HCT116 (cell line): Measurements from ENCODE around the gene CENPM. TPM values are rescaled to one million over a fixed set of nuclear protein-coding genes. Genes with fewer than 3 reads are reported as not detected.

Source experiments
- ATAC-seq: fragments of 200-7000 bp; cut with Tn5 transposase; 2 replicates; pipeline ENCODE4 v1.9.1; 2020; ENCODE audit warnings: mild to moderate bottlenecking, moderate library complexity
- BruUV-seq: library from RNA; stranded (reverse); fragments of 400-500 nt; replicated peaks from 2 replicates; lab custom pipeline; 2021; lab: Mats Ljungman, UMichigan
- CTCF ChIA-PET: fragments of 300-600 bp; sonication (Branson Sonifier 250); formaldehyde crosslinking; loops from one replicate; lab custom pipeline; 2021; ENCODE audit warnings: antibody characterized with exemption; lab: Charles Lee
- POLR2A ChIA-PET: fragments of 300-600, 350-600 bp; sonication (Branson Sonifier 250); formaldehyde crosslinking; loops from one replicate; lab custom pipeline; 2021; ENCODE audit warnings: antibody characterized with exemption; lab: Charles Lee
- RAD21 ChIA-PET, 2 experiments: fragments of 300-600 bp; sonication (Branson Sonifier 250); formaldehyde crosslinking; loops; one replicate each; lab custom pipeline; 2023; ENCODE audit warnings: low total read pairs in 2 of 2; ENCODE audit not compliant: uncharacterized antibody in 2 of 2, unreplicated experiment in 2 of 2, low non-redundant PET in 1 of 2; lab: Charles Lee
- DNase-seq: peaks from one replicate; pipeline ENCODE4 v3.0.0-alpha.2; 2010; ENCODE audit warnings: low read depth, low spot score
- H2AFZ ChIP-seq: fragments of 200-600 bp; shearing (Covaris generic), sonication (generic); 2 replicates; pipeline ENCODE4 v1.6.1; 2017; ENCODE audit warnings: low read depth, mixed run types, mixed read lengths, antibody characterized with exemption, low read length; ENCODE audit not compliant: poor library complexity, severe bottlenecking
- H3K27ac ChIP-seq: 2 replicates; pipeline ENCODE4 v1.5.1; 2012; ENCODE audit warnings: low read depth, low read length
- H3K27me3 ChIP-seq: fragments of 200-600 bp; sonication (generic); 2 replicates; pipeline ENCODE4 v1.6.1; 2016; ENCODE audit warnings: mixed run types, low read length, mixed read lengths; ENCODE audit not compliant: insufficient read depth
- H3K36me3 ChIP-seq, 2 experiments: fragments of 200-500 bp in 1 of 2; fragments of 200-600 bp in 1 of 2; sonication (Bioruptor generic) in 1 of 2; sonication (generic) in 1 of 2; 2 replicates each; pipeline versions ENCODE4 v1.5.1 to v1.6.1; 2014 to 2016; ENCODE audit warnings: low read length in 2 of 2, inconsistent platforms in 1 of 2, mixed read lengths in 1 of 2, mixed run types in 1 of 2; ENCODE audit not compliant: insufficient read depth in 2 of 2, control insufficient read depth in 1 of 2
- H3K4me1 ChIP-seq, 2 experiments: fragments of 200-600 bp in 1 of 2; sonication (generic) in 1 of 2; 2 replicates each; pipeline versions ENCODE4 v1.5.1 to v1.6.1; 2012 to 2017; ENCODE audit warnings: low read length in 2 of 2, inconsistent platforms in 1 of 2, mild to moderate bottlenecking in 1 of 2, mixed read lengths in 1 of 2, mixed run types in 1 of 2, moderate library complexity in 1 of 2; ENCODE audit not compliant: insufficient read depth in 2 of 2, control insufficient read depth in 1 of 2
- H3K4me2 ChIP-seq: fragments of 200-600 bp; sonication (generic); 2 replicates; pipeline ENCODE4 v1.6.1; 2017; ENCODE audit warnings: mixed run types, low read length, mixed read lengths
- H3K4me3 ChIP-seq, 2 experiments: fragments of 200-600 bp in 1 of 2; sonication (generic) in 1 of 2; replicated peaks in 1 of 2; 2 replicates each; pipeline ENCODE4 v1.5.1; 2011 to 2016; ENCODE audit warnings: low read length in 2 of 2, control low read depth in 1 of 2, low read depth in 1 of 2, mild to moderate bottlenecking in 1 of 2, mixed read lengths in 1 of 2, mixed run types in 1 of 2
- H3K79me2 ChIP-seq: fragments of 200-600 bp; sonication (generic); 2 replicates; pipeline ENCODE4 v1.6.1; 2017; ENCODE audit warnings: mild to moderate bottlenecking, mixed run types, low read length, moderate library complexity, mixed read lengths; ENCODE audit not compliant: insufficient read depth
- H3K9ac ChIP-seq: fragments of 200-600 bp; sonication (generic); 2 replicates; pipeline ENCODE4 v1.6.1; 2016; ENCODE audit warnings: low read length, mixed read lengths
- H3K9me2 ChIP-seq: fragments of 200-600 bp; sonication (generic), shearing (Covaris generic); 2 replicates; pipeline ENCODE4 v1.6.1; 2017; ENCODE audit warnings: mixed run types, mild to moderate bottlenecking, moderate library complexity; ENCODE audit not compliant: insufficient read depth
- H3K9me3 ChIP-seq, 2 experiments: fragments of 200-500 bp in 1 of 2; fragments of 200-600 bp in 1 of 2; sonication (Bioruptor generic) in 1 of 2; sonication (generic) in 1 of 2; 2 replicates each; pipeline ENCODE4 v1.6.1; 2014 to 2017; ENCODE audit warnings: low read length in 2 of 2, mixed read lengths in 2 of 2, inconsistent platforms in 1 of 2, low read depth in 1 of 2, mild to moderate bottlenecking in 1 of 2, mixed run types in 1 of 2, moderate library complexity in 1 of 2; ENCODE audit not compliant: control insufficient read depth in 1 of 2, insufficient read depth in 1 of 2
- H4K20me1 ChIP-seq: fragments of 200-600 bp; sonication (generic), shearing (Covaris generic); 2 replicates; pipeline ENCODE4 v1.6.1; 2017; ENCODE audit warnings: mixed run types, mild to moderate bottlenecking, moderate library complexity; ENCODE audit not compliant: insufficient read depth
- CBX3 ChIP-seq: IDR thresholded peaks from 2 replicates; pipeline ENCODE4 v1.6.1; 2012; ENCODE audit warnings: low read depth
- EGR1 ChIP-seq: IDR thresholded peaks from 2 replicates; pipeline ENCODE4 v1.6.1; 2012; ENCODE audit warnings: low read depth
- ELF1 ChIP-seq: IDR thresholded peaks from 2 replicates; pipeline ENCODE4 v1.6.1; 2012; ENCODE audit warnings: low read depth, borderline replicate concordance
- EZH2 ChIP-seq: fragments of 200-600 bp; sonication (generic); IDR thresholded peaks from 2 replicates; pipeline ENCODE4 v1.6.1; 2017; ENCODE audit warnings: antibody characterized with exemption, mixed run types
- EZH2phosphoT487 ChIP-seq: fragments of 200-600 bp; IDR thresholded peaks from 2 replicates; pipeline ENCODE4 v1.6.1; 2018; ENCODE audit warnings: antibody characterized with exemption, borderline replicate concordance
- FOSL1 ChIP-seq: IDR thresholded peaks from 2 replicates; pipeline ENCODE4 v1.6.1; 2012; ENCODE audit warnings: low read depth
- POLR2A ChIP-seq: IDR thresholded peaks from 2 replicates; pipeline ENCODE4 v1.7.0; 2011; ENCODE audit warnings: borderline replicate concordance; ENCODE audit not compliant: insufficient read depth, insufficient read length; ENCODE audit errors: extremely low read depth
- POLR2AphosphoS5 ChIP-seq: IDR thresholded peaks from 2 replicates; pipeline ENCODE4 v1.6.1; 2011; ENCODE audit warnings: mild to moderate bottlenecking, low read depth, low read length, moderate library complexity
- RAD21 ChIP-seq: IDR thresholded peaks from 2 replicates; pipeline ENCODE4 v1.6.1; 2012; ENCODE audit warnings: low read depth, mild to moderate bottlenecking
- SIN3A ChIP-seq: IDR thresholded peaks from 2 replicates; pipeline ENCODE4 v1.6.1; 2012; ENCODE audit warnings: low read depth
- SP1 ChIP-seq: IDR thresholded peaks from 2 replicates; pipeline ENCODE4 v1.6.1; 2012; ENCODE audit warnings: low read depth
- SRF ChIP-seq: IDR thresholded peaks from 2 replicates; pipeline ENCODE4 v1.6.1; 2012; ENCODE audit warnings: low read depth
- YY1 ChIP-seq: IDR thresholded peaks from 2 replicates; pipeline ENCODE4 v1.6.1; 2011; ENCODE audit warnings: low read length, low read depth, moderate library complexity, mild to moderate bottlenecking; ENCODE audit not compliant: insufficient replicate concordance; ENCODE audit errors: extremely low read depth
- ZFX ChIP-seq: fragments of 450-650 bp; IDR thresholded peaks from 2 replicates; pipeline ENCODE4 v1.6.1; 2017
- ZNF274 ChIP-seq: fragments of 200-500 bp; sonication (Bioruptor generic); IDR thresholded peaks from 2 replicates; pipeline ENCODE4 v1.6.1; 2014; ENCODE audit warnings: mild to moderate bottlenecking, low read depth, low read length, inconsistent platforms
- intact Hi-C: fragments of 100-400 bp; cut with micrococcal nuclease; formaldehyde crosslinking; loops from 2 replicates; pipeline ENCODE4 v1.10.0; 2022
- total RNA-seq: library from RNA; stranded (reverse); gene quantifications from one replicate; pipeline ENCODE4 v1.2.1, GENCODE V29; 2021; ENCODE audit not compliant: unreplicated experiment
- TF ChIP-seq, protein P1 (sequence below): IDR thresholded peaks from 2 replicates; pipeline ENCODE4 v1.6.1; 2012
- TF ChIP-seq, protein P2 (sequence below): IDR thresholded peaks from 2 replicates; pipeline ENCODE4 v1.6.1; 2012; ENCODE audit warnings: low read depth
- TF ChIP-seq, protein P3 (sequence below): IDR thresholded peaks from 2 replicates; pipeline ENCODE4 v1.6.1; 2012
- TF ChIP-seq, protein P4 (sequence below): IDR thresholded peaks from 2 replicates; pipeline ENCODE4 v1.6.1; 2011; ENCODE audit warnings: mild to moderate bottlenecking, low read length, moderate library complexity; ENCODE audit not compliant: insufficient replicate concordance; ENCODE audit errors: extremely low read depth
- TF ChIP-seq, protein P5 (sequence below), 3 experiments: fragments of 200-600 bp in 1 of 3; sonication (generic) in 1 of 3; IDR thresholded peaks in 2 of 3; conservative IDR thresholded peaks in 1 of 3; 2 replicates each; pipeline ENCODE4 v1.5.1; 2012 to 2017; ENCODE audit warnings: low read depth in 2 of 3, low read length in 2 of 3, antibody characterized with exemption in 1 of 3, borderline replicate concordance in 1 of 3, control low read depth in 1 of 3, mild to moderate bottlenecking in 1 of 3, mixed read lengths in 1 of 3, mixed run types in 1 of 3, moderate library complexity in 1 of 3; ENCODE audit not compliant: insufficient read depth in 1 of 3

Gene CENPM
- total RNA-seq, 1 experiment from 2014 or later, result 44.7 TPM

DNA sequence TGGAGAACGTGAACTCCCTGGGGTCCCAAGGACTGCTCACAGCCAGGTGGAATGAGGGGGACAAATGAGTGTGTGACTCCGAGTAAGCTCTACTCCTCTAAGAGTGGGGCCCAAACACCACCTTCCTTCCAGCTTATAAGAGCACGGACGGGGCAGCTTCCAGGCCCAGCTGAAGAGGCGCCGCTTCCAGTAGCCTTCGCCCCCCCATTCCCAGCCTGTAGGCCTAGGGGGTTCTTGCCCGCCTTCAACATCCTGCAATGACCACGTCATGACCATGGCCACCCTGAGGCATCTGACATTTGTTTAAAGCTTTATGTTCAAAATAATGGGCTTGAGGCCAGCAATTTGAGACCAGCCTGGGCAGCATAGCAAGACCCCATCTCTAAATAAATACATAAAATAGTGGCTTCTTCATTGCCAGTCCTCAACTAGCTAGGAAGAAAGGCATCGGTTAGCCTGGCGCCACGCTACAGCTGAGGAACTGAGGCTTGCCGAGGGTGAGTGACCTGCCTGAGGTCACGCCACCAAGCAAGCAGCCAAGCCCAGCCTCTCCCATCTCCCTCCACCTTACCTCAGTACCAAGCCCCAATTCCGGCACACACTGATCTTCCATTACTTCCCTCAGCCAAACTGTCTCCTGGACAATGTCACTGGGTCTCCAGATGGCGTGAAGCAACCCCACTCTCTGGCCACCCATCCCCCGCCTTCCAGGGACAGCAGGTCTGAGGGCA lies 12.5 kb downstream of the CENPM start:
- ChIA-PET POLR2A (no interaction called here), RAD21 (no interaction called here), CTCF (interaction anchor here (1.2 kb wide), 1 partner anchor 237 kb away, joined by 5 read pairs; no protein-coding TSS in a partner anchor)
- H3K4me3 ChIP-seq, result no peak overlapping the region
- intact Hi-C loops, result no loop called here
- H3K9me3 ChIP-seq, result no peaks in the 10 kb centered on the region
- ATAC-seq, result no peak
- H4K20me1 ChIP-seq, result no peaks in the 10 kb centered on the region; the same call in 1 of the 2 replicates
- H3K9me2 ChIP-seq, result no peaks in the 10 kb centered on the region
- peaks cover 0 to 26% of the 10 kb centered on the region in 2 experiments; a peak in 3 of 4 replicates for H3K36me3 ChIP-seq
- no TSS peak for BruUV-seq
- H3K4me1 ChIP-seq, result no peaks in the 10 kb centered on the region
- H3K4me2 ChIP-seq, result no peak overlapping the region
- H3K79me2 ChIP-seq, result peaks cover 10% of the 10 kb centered on the region; the same call in 1 of the 2 replicates
- TF ChIP-seq, protein P1, sequence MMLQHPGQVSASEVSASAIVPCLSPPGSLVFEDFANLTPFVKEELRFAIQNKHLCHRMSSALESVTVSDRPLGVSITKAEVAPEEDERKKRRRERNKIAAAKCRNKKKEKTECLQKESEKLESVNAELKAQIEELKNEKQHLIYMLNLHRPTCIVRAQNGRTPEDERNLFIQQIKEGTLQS, result no peak
- TF ChIP-seq SP1 (no peak), POLR2A (no peak), EGR1 (no peak), CBX3 (no peak), FOSL1 (no peak), RAD21 (no peak), SRF (no peak), POLR2AphosphoS5 (no peak), SIN3A (no peak), EZH2 (no peak), ZFX (no peak), YY1 (no peak), ZNF274 (no peak), EZH2phosphoT487 (no peak), ELF1 (no peak)
- TF ChIP-seq, protein P2, sequence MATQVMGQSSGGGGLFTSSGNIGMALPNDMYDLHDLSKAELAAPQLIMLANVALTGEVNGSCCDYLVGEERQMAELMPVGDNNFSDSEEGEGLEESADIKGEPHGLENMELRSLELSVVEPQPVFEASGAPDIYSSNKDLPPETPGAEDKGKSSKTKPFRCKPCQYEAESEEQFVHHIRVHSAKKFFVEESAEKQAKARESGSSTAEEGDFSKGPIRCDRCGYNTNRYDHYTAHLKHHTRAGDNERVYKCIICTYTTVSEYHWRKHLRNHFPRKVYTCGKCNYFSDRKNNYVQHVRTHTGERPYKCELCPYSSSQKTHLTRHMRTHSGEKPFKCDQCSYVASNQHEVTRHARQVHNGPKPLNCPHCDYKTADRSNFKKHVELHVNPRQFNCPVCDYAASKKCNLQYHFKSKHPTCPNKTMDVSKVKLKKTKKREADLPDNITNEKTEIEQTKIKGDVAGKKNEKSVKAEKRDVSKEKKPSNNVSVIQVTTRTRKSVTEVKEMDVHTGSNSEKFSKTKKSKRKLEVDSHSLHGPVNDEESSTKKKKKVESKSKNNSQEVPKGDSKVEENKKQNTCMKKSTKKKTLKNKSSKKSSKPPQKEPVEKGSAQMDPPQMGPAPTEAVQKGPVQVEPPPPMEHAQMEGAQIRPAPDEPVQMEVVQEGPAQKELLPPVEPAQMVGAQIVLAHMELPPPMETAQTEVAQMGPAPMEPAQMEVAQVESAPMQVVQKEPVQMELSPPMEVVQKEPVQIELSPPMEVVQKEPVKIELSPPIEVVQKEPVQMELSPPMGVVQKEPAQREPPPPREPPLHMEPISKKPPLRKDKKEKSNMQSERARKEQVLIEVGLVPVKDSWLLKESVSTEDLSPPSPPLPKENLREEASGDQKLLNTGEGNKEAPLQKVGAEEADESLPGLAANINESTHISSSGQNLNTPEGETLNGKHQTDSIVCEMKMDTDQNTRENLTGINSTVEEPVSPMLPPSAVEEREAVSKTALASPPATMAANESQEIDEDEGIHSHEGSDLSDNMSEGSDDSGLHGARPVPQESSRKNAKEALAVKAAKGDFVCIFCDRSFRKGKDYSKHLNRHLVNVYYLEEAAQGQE, result no peak
- TF ChIP-seq, protein P3, sequence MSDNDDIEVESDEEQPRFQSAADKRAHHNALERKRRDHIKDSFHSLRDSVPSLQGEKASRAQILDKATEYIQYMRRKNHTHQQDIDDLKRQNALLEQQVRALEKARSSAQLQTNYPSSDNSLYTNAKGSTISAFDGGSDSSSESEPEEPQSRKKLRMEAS, result no peak
- TF ChIP-seq, protein P4, sequence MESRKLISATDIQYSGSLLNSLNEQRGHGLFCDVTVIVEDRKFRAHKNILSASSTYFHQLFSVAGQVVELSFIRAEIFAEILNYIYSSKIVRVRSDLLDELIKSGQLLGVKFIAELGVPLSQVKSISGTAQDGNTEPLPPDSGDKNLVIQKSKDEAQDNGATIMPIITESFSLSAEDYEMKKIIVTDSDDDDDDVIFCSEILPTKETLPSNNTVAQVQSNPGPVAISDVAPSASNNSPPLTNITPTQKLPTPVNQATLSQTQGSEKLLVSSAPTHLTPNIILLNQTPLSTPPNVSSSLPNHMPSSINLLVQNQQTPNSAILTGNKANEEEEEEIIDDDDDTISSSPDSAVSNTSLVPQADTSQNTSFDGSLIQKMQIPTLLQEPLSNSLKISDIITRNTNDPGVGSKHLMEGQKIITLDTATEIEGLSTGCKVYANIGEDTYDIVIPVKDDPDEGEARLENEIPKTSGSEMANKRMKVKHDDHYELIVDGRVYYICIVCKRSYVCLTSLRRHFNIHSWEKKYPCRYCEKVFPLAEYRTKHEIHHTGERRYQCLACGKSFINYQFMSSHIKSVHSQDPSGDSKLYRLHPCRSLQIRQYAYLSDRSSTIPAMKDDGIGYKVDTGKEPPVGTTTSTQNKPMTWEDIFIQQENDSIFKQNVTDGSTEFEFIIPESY, result no peak
- TF ChIP-seq, protein P5, sequence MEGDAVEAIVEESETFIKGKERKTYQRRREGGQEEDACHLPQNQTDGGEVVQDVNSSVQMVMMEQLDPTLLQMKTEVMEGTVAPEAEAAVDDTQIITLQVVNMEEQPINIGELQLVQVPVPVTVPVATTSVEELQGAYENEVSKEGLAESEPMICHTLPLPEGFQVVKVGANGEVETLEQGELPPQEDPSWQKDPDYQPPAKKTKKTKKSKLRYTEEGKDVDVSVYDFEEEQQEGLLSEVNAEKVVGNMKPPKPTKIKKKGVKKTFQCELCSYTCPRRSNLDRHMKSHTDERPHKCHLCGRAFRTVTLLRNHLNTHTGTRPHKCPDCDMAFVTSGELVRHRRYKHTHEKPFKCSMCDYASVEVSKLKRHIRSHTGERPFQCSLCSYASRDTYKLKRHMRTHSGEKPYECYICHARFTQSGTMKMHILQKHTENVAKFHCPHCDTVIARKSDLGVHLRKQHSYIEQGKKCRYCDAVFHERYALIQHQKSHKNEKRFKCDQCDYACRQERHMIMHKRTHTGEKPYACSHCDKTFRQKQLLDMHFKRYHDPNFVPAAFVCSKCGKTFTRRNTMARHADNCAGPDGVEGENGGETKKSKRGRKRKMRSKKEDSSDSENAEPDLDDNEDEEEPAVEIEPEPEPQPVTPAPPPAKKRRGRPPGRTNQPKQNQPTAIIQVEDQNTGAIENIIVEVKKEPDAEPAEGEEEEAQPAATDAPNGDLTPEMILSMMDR (IDR thresholded peaks at IDR 0.05 in 2 of 3, conservative IDR thresholded peaks at IDR 0.05 in 1 of 3; ENCODE audit: borderline replicate concordance in 1 of 3, insufficient read depth in 1 of 3, low read depth in 2 of 3, low read length in 2 of 3), result no peak
- TF ChIP-seq, all 23 proteins: peak for 0
- Histone ChIP-seq H2AFZ (no peak overlapping the region), H3K9ac (no peak overlapping the region), H3K27ac (no peak overlapping the region), H3K27me3 (no peaks in the 10 kb centered on the region)
- DNase-seq, result no peak
